G401 (cell line): Measurements from ENCODE around the gene KRTAP26-1. TPM values are rescaled to one million over a fixed set of nuclear protein-coding genes. Genes with fewer than 3 reads are reported as not detected.
A peak's percentile ranks its signal among the peaks of the same experiment; 100 is the strongest.

Source experiments
- DNase-seq: peaks from one replicate; pipeline ENCODE4 v3.0.0-alpha.2; 2015; ENCODE audit warnings: low spot score
- in situ Hi-C: cut with HindIII; loops from 2 replicates; pipeline ENCODE4 v1.10.0; 2016; ENCODE audit warnings: low sequenced_read_pairs, mixed read lengths
- total RNA-seq: library from RNA; depleted of rRNA; stranded (reverse); fragments of >200 nt; shearing (Covaris generic); gene quantifications from 2 replicates; pipeline ENCODE4 v1.2.3, GENCODE V29; 2014; rRNA removed

KRTAP26-1 gene
- total RNA-seq = not detected in 2 replicates

DNA sequence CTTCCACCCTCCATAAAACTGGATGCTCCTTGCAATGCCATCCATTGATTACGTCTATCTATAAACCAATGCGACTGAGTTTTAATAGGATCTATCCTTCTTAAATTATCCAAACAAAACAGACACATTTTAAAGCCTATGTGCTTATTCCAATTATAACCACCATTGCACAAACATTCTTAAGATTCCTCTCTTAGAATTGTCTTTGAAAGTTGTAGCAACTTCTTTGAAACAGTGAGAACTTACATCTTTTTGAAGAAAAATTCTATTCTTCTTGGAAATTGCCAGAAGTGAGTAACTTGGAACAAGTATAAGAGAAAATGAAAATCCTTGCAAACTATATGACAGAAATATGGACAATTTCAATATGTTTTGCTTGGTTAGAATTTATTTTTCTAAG lies at the start of gene KRTAP26-1:
TSS of gene KRTAP26-1 (minus strand) at position 101 of the 400 bp plus-strand sequence. CDS start 280 bp downstream, outside the sequence.
- no peak for DNase-seq
- in situ Hi-C loops = no loop called here

GRCh38 chr21:30355906-30356305 lies 35.8 kb upstream of the KRTAP26-1 start:
- in situ Hi-C loops = no loop called here
- no peak for DNase-seq

- DNase-seq = no peak
- in situ Hi-C loops = no loop called here
These were observed 34.3 kb upstream of the KRTAP26-1 start for GRCh38 chr21:30354308-30355005.

DNA sequence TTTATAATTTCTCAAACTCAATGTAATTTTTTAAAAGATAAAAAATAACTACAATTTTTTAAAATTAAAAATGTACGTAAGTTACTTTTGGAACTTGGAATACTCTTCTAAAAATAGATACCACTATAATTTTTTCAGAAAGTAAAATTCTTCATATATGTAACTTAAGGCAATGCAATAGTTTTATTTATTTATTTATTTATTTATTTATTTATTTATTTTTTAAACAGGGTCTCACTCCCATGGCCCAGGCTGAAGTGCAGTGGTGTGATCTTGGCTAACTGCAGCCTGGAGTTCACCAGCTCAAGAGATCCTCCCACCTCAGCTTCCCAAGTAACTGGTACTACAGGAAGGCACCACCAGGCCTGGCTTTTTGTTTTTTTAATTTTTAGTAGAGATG lies 31.4 kb upstream of the KRTAP26-1 start:
- in situ Hi-C loops = no loop called here
- no peak for DNase-seq

GRCh38 chr21:30349572-30349971 lies 29.5 kb upstream of the KRTAP26-1 start:
- in situ Hi-C loops = no loop called here
- no peak for DNase-seq

GRCh38 chr21:30348506-30348905 lies 28.4 kb upstream of the KRTAP26-1 start, which contains the start of gene KRTAP23-1:
Gene KRTAP23-1, minus strand, starts transcription at chr21:30348606. Its CDS starts 0 bp downstream, at chr21:30348606.
- DNase-seq = no peak
- in situ Hi-C loops = no loop called here

GRCh38 chr21:30345014-30345413 lies 24.9 kb upstream of the KRTAP26-1 start:
- in situ Hi-C loops = no loop called here
- no peak for DNase-seq

DNA sequence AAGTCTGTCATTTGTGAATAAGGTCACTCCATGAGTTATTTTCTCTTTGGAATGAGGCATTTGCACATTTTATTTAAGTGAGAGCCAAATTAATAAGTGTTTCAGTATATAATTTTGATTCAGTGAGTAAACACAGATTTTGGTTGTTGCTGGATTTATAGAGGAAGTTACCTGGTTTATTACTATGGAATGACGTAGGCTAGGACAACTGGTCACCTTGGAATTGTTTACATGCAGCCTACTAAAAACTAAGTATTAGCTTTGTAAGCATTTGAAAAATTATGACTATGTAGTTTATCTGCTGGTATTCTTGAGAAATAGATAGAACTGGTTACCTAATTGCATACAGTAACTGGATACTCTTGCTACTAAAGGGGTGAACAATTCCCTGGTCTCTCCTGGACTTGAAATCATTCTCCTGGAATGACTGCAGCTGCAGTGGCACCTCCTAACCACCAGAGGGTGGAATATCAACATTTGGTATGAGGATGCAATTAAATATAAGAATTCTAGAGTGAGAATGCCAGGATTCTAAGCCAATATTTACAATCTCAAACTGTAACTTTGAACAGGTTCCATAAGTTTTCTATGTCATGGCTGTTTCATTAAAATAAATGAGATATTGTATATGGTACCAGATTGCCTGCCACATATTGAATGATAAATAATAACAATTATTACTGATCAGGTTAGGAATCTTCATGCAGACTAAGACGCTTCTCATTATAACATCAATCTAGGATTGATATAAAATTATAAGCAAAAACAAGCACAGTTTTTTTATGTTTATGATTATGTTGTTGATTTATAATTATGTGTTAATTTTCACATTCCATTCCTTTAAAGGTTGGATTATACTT lies 20.8 kb upstream of the KRTAP26-1 start:
- in situ Hi-C loops = no loop called here
- peak; percentile 8 for DNase-seq

- no peak for DNase-seq
- in situ Hi-C loops = no loop called here
These were observed 18.6 kb upstream of the KRTAP26-1 start for GRCh38 chr21:30338717-30339116.

DNA sequence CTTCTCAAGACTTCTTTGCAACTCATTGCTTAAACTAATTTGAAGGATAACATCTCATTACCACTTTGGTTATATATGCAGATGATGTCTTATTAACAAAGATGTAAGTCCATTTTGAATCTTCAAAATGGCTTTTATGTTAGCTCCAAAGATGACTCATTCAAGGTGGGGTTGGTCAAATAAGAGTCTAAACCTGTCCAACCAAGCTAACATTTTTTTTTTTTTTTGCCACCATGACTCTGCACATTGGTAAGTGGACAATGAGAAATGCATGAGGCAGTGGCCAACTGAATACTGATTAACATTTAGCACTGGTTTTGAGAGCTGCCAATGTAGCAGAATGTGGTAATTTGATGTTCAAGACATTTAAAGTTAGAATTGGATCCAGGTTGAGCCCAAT lies 17.7 kb upstream of the KRTAP26-1 start:
- DNase-seq = no peak
- in situ Hi-C loops = no loop called here

- peak; percentile 50 for DNase-seq
- in situ Hi-C loops = no loop called here
These were observed 17.2 kb upstream of the KRTAP26-1 start, which contains the start of gene KRTAP27-1 for GRCh38 chr21:30337276-30337744. Gene KRTAP27-1, minus strand, starts transcription at chr21:30337694. Its CDS starts 26 bp downstream, at chr21:30337668.

DNA sequence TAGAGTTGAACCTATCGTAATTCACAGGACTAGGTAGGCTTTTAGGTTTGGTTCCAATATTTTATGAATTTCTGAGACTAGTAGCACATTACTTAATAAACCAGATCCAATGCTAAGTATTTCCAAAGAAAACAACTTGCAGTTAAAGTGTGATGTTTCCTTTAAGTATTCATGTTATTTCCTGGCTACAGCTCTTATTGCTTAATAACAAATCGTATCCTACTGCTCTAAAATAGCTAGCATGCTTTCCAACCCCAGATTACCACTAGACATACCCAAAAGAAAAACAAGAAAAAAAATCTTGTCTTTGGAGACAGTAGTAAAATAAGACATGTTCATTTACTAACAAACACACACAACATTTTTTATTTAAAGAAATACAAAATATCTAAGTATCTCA lies 16.5 kb upstream of the KRTAP26-1 start:
- DNase-seq = no peak
- in situ Hi-C loops = no loop called here

DNA sequence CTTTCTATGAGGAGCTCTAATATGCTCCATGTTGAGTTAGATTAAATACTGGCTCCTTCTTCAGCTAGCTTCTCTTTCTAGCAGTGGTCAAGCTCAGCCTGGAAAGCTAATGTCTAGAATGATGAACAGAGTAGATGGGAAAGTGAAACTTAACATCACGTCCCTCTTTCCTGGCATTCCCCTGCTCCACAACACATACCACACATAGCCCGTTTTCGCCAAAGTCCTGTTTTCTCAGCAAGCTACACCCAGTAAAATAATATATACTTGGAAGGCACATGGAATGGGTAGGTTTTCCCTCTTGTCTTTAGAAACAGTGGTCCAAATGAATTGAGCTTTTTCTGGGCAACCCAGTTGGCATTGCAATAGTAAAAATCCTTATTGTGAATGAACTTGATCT lies 13.6 kb upstream of the KRTAP26-1 start:
- in situ Hi-C loops = no loop called here

GRCh38 chr21:30332681-30333080 lies 12.6 kb upstream of the KRTAP26-1 start:
- no peak for DNase-seq
- in situ Hi-C loops = no loop called here

More for the DNA sequence above, 13.6 kb upstream of the KRTAP26-1 start:
- DNase-seq = no peak

DNA sequence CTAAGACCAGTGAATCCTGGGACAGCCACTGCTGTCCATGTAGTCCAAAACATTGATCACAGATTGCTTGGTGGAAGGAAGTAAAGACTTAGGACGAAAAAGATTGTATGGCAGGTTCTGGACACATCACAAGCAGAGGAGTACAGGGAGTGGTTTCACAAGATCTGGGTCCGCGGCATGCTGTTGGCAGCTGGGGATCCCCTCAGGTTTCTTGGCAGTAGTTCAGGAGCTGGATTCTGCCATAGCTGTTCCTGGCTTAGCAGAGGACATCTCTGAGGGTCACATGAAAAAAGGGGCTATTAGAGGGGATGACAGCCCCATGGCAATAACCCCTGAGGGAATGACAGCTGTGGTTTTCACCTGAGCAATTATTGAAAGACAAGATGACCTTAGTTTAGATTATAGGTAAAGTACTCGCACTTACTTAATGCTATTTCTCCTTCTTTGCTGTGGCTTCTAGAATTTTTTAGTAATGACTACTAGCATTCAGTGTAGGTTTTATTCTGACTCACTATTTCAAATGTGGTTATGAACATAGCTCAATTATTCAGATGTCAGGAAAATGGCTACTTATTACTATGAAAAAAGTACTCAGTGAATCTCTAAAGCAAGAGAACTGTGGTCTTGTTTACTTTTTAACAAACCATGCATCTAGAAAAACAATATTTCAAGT lies 9.2 kb upstream of the KRTAP26-1 start:
- in situ Hi-C loops = no loop called here
- no peak for DNase-seq

GRCh38 chr21:30326390-30326789 lies 6.3 kb upstream of the KRTAP26-1 start:
- no peak for DNase-seq
- in situ Hi-C loops = no loop called here

- in situ Hi-C loops = no loop called here
- no peak for DNase-seq
These were observed 4.4 kb downstream of the KRTAP26-1 start for GRCh38 chr21:30315701-30316100.

DNA sequence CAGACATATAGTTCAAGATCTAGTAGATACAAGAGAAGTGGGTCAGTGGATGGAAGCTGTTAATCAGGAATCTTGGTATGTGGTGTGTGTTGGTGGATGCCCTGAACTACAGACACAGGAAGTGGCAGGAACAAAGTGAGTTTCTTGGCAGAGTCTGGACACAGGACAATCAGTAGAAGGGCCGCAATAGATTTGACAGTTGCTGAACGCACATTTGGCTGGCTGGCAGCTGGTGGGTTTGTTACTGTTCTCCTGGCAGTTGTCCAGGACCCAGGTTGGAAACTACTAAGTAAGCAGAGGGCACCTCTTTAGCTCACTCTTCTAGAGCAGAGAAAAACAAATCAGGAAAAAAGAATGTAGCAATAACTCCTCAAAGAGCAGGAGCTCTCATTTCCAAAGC lies 13.2 kb downstream of the KRTAP26-1 start:
- DNase-seq = no peak
- in situ Hi-C loops = no loop called here

DNA sequence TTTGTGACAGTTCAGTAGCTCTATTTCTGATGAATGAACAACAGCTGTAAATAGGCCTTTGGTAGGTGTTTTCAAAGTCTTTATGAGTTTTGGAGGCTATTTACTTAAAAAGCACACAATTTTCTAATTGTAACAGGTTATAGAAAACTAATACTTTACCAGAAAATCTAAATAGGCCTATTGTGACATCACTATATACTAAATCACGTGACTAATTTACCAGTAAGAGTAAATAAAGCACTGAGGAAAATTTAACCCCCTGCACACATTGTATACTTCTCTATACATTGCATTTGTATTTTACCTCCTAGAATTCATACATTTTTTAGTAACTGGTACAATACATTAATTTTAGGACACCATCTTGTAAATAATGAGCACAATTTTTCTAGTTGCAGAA lies 15.0 kb downstream of the KRTAP26-1 start:
- in situ Hi-C loops = no loop called here
- no peak for DNase-seq

DNA sequence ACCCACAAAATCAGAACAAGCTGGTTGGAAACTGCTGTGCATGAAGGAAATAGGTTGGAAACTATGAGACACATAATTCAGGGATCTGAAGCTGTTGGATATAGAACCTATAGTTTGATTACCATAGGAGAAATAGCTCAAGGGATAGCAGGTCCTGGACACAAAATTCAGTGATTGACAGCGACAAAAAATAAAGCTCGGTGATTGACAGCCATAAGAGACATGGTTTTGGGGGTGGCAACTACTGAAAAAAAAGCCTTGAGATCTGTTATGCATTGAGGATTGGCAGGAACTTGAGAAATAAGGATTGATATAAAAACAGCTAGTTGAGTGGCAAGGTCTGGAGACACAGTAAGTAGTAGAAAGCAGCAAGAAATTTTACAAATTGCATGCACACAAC lies 30.9 kb downstream of the KRTAP26-1 start, which contains the start of gene KRTAP25-1:
TSS of gene KRTAP25-1 (minus strand) at position 300 of the 400 bp plus-strand sequence. CDS start at position 276, 24 bp downstream.
- in situ Hi-C loops = no loop called here
- no peak for DNase-seq
